Neural cell (in vitro differentiated cells): ENCODE data around the gene ADAMTS8.

Experiments used
- CTCF ChIP-seq: fragments of 450-650 bp; IDR thresholded peaks from 2 replicates; pipeline ENCODE4 v1.5.1; 2014; ENCODE audit warnings: antibody characterized with exemption, mild to moderate bottlenecking, moderate library complexity; ENCODE audit not compliant: poor library complexity, severe bottlenecking
- EP300 ChIP-seq: fragments of 450-650 bp; conservative IDR thresholded peaks from 2 replicates; pipeline ENCODE4 v1.6.1; 2014; ENCODE audit warnings: antibody characterized with exemption, mild to moderate bottlenecking, moderate library complexity; ENCODE audit not compliant: poor library complexity, severe bottlenecking
- EZH2 ChIP-seq: fragments of 200-600, 300-800 bp; shearing (Covaris generic), sonication (generic); IDR thresholded peaks from 2 replicates; pipeline ENCODE4 v1.6.1; 2014; ENCODE audit warnings: antibody characterized with exemption, low read length, borderline replicate concordance, mild to moderate bottlenecking; ENCODE audit not compliant: insufficient read depth, poor library complexity, severe bottlenecking
- MXI1 ChIP-seq: fragments of 450-650 bp; conservative IDR thresholded peaks from 2 replicates; pipeline ENCODE4 v1.6.1; 2014; ENCODE audit warnings: antibody characterized with exemption, mild to moderate bottlenecking; ENCODE audit not compliant: poor library complexity, severe bottlenecking
- POLR2AphosphoS5 ChIP-seq: IDR thresholded peaks from 2 replicates; pipeline ENCODE4 v1.6.1; 2012
- RAD21 ChIP-seq: fragments of 450-650 bp; conservative IDR thresholded peaks from 2 replicates; pipeline ENCODE4 v1.6.1; 2014; ENCODE audit warnings: antibody characterized with exemption, mild to moderate bottlenecking, moderate library complexity
- REST ChIP-seq: IDR thresholded peaks from 2 replicates; pipeline ENCODE4 v1.6.1; 2012; ENCODE audit warnings: borderline replicate concordance
- SMC3 ChIP-seq: fragments of 450-650 bp; conservative IDR thresholded peaks from 2 replicates; pipeline ENCODE4 v1.6.1; 2014; ENCODE audit warnings: antibody characterized with exemption, mild to moderate bottlenecking, moderate library complexity; ENCODE audit not compliant: poor library complexity
- TAF1 ChIP-seq: IDR thresholded peaks from 2 replicates; pipeline ENCODE4 v1.6.1; 2012; ENCODE audit warnings: low read depth

GRCh38 chr11:130431331-130431773, 2.9 kb upstream of the ADAMTS8 start:
- peak; percentile 84 for TF ChIP-seq CTCF
- no peak for TF ChIP-seq POLR2AphosphoS5
- TF ChIP-seq MXI1: no peak
- TF ChIP-seq SMC3: peak; percentile 88
- no peak for TF ChIP-seq EP300
- peak; percentile 92 for TF ChIP-seq RAD21
- no peak for TF ChIP-seq EZH2
- no peak for TF ChIP-seq TAF1
- TF ChIP-seq REST: no peak
